Type B pancreatic cell (in vitro differentiated cells): ENCODE data around the gene FERMT3. TPM values are rescaled to one million over a fixed set of nuclear protein-coding genes. Genes with fewer than 3 reads are reported as not detected.
"Not testable (repeated sequence)": the region's sequence is repeated elsewhere in the genome, so short reads cannot be mapped to it uniquely, and the experiment has no call there.

Experiments used
- DNase-seq: peaks from one replicate; pipeline ENCODE4 v3.0.0; 2021; ENCODE audit warnings: mixed read lengths; ENCODE audit not compliant: unreplicated experiment; ENCODE audit errors: extremely low spot score
- H3K27ac Mint-ChIP-seq: 2 replicates; pipeline ENCODE4 v1.8.0; 2021; ENCODE audit warnings: mild to moderate bottlenecking, mixed read lengths
- H3K27me3 Mint-ChIP-seq: 2 replicates; pipeline ENCODE4 v1.8.0; 2021; ENCODE audit warnings: mixed read lengths
- H3K36me3 Mint-ChIP-seq: 2 replicates; pipeline ENCODE4 v1.8.0; 2021; ENCODE audit warnings: mixed read lengths
- H3K4me1 Mint-ChIP-seq: one replicate; pipeline ENCODE4 v1.8.0; 2021; ENCODE audit warnings: mixed read lengths; ENCODE audit not compliant: unreplicated experiment
- H3K4me3 Mint-ChIP-seq: 2 replicates; pipeline ENCODE4 v1.8.0; 2021; ENCODE audit warnings: mild to moderate bottlenecking, mixed read lengths
- H3K9me3 Mint-ChIP-seq: 2 replicates; pipeline ENCODE4 v1.8.0; 2021; ENCODE audit warnings: mixed read lengths
- long read RNA-seq: library from polyadenylated mRNA; unstranded; transcript quantifications from one replicate; pipeline ENCODE4 v2.0.0, GENCODE V29; 2020
- total RNA-seq: library from RNA; stranded (reverse); gene quantifications from 2 replicates; pipeline ENCODE4 v1.2.1, GENCODE V29; 2021; ENCODE audit warnings: low replicate concordance
- TF ChIP-seq, protein P1 (sequence below): fragments of 200-600 bp; sonication (generic); conservative IDR thresholded peaks from 2 replicates; pipeline ENCODE4 v1.5.0; 2021; ENCODE audit warnings: antibody characterized with exemption, mild to moderate bottlenecking

FERMT3 gene
- 3.5 and 6.9 TPM in 2 replicates for total RNA-seq
- long read RNA-seq, partial matches to known transcripts = 1 of 1 reads
- long read RNA-seq, other reads (novel, unspliced or antisense) = 0 of 1 reads

DNA sequence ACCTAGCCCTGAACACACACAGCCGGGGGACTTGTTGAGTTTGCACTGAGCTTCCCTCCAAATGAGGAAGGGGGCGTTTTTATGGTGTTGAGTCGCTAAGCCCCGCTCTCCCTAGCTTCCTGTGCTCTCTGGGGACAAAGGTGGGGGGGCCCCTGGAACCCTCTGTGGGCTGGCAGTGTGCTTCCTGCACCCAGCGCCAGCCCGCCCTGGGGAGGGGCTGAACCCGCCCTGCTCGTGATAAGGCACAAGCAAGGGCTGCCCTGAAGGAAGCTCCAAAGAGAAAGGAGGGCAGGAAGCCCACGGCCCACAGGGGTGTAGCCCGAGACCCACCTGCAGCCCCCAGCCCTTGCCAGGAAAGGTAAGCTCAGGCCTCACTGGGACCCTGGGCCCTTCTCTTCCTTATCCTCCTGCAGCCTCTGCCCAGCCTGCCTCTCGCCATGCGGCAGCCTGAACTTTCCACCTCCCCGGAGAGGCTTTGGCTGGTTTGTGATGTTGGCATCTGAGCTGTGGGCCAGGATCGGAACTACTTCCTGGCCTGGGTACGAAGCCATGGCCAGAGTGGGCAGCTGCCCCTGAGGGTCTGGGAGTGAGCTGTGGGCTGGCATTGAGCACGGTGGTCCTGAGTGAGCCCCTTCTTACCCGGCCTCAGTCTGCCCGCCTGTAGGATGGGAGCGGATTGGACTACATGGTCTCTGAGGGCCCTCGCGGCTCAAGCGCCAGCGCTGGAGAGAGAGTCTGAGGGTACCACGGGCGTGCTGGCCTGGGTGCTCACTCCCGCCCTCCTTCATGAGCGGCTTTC is at the start of gene FERMT3:
Gene FERMT3 (plus strand): TSS at position 265 of the 799 bp plus-strand sequence. CDS start 644 bp downstream, outside the sequence.
- Mint-ChIP-seq H3K4me3 (no peak within 1 kb of the TSS), H3K4me1 (peaks cover 10% of the 10 kb centered on the region), H3K36me3 (peaks cover 17% of the 10 kb centered on the region), H3K27me3 (no peaks in the 10 kb centered on the region), H3K9me3 (no peaks in the 10 kb centered on the region), H3K27ac (no peak within 1 kb of the TSS)
- no peak for DNase-seq
- TF ChIP-seq, protein P1, sequence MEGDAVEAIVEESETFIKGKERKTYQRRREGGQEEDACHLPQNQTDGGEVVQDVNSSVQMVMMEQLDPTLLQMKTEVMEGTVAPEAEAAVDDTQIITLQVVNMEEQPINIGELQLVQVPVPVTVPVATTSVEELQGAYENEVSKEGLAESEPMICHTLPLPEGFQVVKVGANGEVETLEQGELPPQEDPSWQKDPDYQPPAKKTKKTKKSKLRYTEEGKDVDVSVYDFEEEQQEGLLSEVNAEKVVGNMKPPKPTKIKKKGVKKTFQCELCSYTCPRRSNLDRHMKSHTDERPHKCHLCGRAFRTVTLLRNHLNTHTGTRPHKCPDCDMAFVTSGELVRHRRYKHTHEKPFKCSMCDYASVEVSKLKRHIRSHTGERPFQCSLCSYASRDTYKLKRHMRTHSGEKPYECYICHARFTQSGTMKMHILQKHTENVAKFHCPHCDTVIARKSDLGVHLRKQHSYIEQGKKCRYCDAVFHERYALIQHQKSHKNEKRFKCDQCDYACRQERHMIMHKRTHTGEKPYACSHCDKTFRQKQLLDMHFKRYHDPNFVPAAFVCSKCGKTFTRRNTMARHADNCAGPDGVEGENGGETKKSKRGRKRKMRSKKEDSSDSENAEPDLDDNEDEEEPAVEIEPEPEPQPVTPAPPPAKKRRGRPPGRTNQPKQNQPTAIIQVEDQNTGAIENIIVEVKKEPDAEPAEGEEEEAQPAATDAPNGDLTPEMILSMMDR = no peak

DNA sequence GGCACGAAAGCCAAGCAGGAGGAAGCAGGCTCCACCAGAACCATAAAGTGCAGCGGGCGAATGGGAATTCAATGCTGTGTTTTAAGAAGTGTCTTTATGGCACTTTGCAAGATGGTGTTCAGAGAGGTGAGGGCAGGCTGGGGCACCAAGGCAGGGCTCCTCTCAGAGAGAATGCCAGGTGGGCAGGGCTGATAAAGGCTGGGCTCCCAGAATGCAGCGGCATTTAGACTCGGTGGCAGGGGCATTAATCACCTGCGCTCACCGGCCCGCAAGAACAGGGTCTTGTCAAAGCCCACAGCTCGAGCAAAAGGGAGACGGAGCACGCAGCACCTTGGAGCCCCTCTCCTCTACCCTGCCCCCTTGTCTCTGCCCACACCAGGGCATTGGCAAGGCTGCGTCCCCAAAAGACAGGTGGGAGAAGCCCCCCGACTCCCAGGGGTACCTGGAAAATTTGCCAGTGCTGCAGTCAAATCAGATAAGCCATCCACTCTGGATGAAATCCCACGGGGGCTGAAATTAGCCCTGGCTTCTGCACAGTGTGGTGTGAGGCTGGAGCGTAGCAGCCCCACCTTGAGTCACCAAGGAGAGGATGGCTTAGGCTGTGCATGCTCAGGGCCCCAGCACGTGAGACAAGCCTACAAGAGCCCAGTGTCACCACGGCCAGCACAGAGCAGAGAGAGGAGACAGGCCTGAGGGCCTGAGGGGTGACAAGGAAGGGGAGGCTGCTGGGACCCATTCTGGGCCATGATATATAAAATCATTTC is 48.7 kb upstream of the FERMT3 start:
- H3K9me3 Mint-ChIP-seq = no peaks in the 10 kb centered on the region
- no peak overlapping the region for H3K4me3 Mint-ChIP-seq
- H3K36me3 Mint-ChIP-seq = no peaks in the 10 kb centered on the region
- peaks cover 9% of the 10 kb centered on the region for H3K4me1 Mint-ChIP-seq
- H3K27ac Mint-ChIP-seq = no peak overlapping the region
- no peak for DNase-seq
- TF ChIP-seq, protein P1 = no peak
- H3K27me3 Mint-ChIP-seq = no peaks in the 10 kb centered on the region

DNA sequence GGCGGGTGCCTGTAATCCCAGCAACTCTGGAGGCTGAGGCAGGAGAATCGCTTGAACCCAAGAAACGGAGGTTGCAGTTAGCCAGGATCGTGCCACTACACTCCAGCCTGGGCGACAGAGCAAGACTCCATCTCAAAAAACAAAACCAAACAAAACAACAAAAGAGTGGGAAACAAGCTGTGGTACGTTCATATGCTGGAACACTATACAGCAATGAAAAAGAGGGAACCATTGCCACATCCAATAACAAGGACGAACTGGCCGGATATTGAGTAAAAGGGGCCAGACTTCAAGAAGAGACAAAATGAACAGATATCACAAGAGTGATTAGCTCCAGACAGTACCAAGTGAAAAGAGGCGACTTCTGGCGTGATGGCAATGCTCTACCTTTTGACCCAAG is 45.5 kb upstream of the FERMT3 start:
- H3K27ac Mint-ChIP-seq = no peak overlapping the region
- H3K9me3 Mint-ChIP-seq = no peaks in the 10 kb centered on the region
- TF ChIP-seq, protein P1 = no peak
- H3K4me3 Mint-ChIP-seq = no peak overlapping the region
- no peaks in the 10 kb centered on the region for H3K27me3 Mint-ChIP-seq
- DNase-seq = no peak
- peaks cover 6% of the 10 kb centered on the region for H3K4me1 Mint-ChIP-seq
- no peaks in the 10 kb centered on the region for H3K36me3 Mint-ChIP-seq

DNA sequence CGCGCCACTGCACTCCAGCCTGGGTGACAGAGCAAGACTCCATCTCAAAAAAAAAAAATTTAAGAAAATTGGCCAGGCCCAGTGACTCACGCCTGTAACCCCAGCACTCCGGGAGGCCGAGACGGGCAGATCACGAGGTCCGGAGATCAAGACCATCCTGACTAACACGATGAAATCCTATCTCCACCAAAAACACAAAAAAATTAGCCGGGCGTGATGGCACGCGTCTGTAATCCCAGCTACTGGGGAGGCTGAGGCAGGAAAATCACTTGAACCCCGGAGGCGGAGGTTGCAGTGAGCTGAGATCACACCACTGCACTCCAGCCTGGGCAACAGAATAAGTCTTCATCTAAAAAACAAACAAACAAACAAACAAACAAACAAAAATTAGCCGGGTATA is 43.8 kb upstream of the FERMT3 start:
- not testable (repeated sequence) for H3K36me3 Mint-ChIP-seq, DNase-seq, H3K27me3 Mint-ChIP-seq, H3K9me3 Mint-ChIP-seq, H3K27ac Mint-ChIP-seq, H3K4me3 Mint-ChIP-seq
- peaks cover 10% of the 10 kb centered on the region for H3K4me1 Mint-ChIP-seq

DNA sequence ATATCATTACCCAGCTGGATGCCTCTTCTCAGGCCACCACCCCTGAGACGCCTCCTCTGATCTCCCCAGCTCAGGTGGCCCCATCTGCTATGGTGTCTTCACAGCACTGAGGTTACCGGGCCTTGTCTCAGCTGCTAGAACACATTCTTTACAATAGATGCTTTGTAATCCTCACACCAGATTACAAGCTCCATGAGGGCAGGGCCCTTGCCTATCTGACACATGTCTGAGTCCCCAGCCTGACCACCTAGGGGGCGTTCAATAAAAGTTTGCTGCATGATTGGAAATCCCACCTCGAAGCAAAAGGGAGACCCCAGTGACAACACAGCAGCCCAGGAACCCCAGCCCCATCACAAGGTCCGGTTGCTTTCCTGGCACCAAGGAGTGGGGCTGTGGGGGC is 42.6 kb upstream of the FERMT3 start:
- H3K27me3 Mint-ChIP-seq = no peaks in the 10 kb centered on the region
- no peak for DNase-seq
- H3K4me3 Mint-ChIP-seq = peak overlapping the region; percentile 57
- no peaks in the 10 kb centered on the region for H3K36me3 Mint-ChIP-seq
- H3K9me3 Mint-ChIP-seq = no peaks in the 10 kb centered on the region
- TF ChIP-seq, protein P1 = no peak
- no peak overlapping the region for H3K27ac Mint-ChIP-seq
- H3K4me1 Mint-ChIP-seq = peaks cover 10% of the 10 kb centered on the region
